ENCODE results near the gene RSAD2.
"Not testable (repeated sequence)": the region's sequence is repeated elsewhere in the genome, so short reads cannot be mapped to it uniquely, and the experiment has no call there.

- not testable (repeated sequence) for TF ChIP-seq TAF1 (IDR thresholded peaks at IDR 0.05; ENCODE audit: borderline replicate concordance, low read depth, low read length); POLR2AphosphoS5 (IDR thresholded peaks at IDR 0.05; ENCODE audit: low read depth, low read length)
Observed at GRCh38 chr2:6935652-6936020, 58.1 kb downstream of the RSAD2 start.
